PC-3 (cell line): Measurements from ENCODE around the gene TRABD2B. TPM values are rescaled to one million over a fixed set of nuclear protein-coding genes. Genes with fewer than 3 reads are reported as not detected.

Experiments
- ATAC-seq: fragments of 200-7000 bp; cut with Tn5 transposase; 2 replicates; pipeline ENCODE4 v1.9.1; 2020; ENCODE audit warnings: mild to moderate bottlenecking, moderate library complexity
- BruUV-seq: library from RNA; stranded (reverse); fragments of 400-500 nt; replicated peaks from 2 replicates; lab custom pipeline; 2021; lab: Mats Ljungman, UMichigan
- CTCF ChIA-PET: fragments of 300-600 bp; sonication (Branson Sonifier 250); formaldehyde crosslinking; loops from one replicate; lab custom pipeline; 2022; ENCODE audit warnings: antibody characterized with exemption; lab: Charles Lee
- POLR2A ChIA-PET: fragments of 300-600 bp; sonication (Branson Sonifier 250); formaldehyde crosslinking; loops from one replicate; lab custom pipeline; 2022; ENCODE audit warnings: antibody characterized with exemption; ENCODE audit not compliant: unreplicated experiment; lab: Charles Lee
- DNase-seq: peaks from one replicate; pipeline ENCODE4 v3.0.0-alpha.2; 2015
- H2AFZ ChIP-seq: fragments of 300-600 bp; sonication (generic); 2 replicates; pipeline ENCODE4 v1.6.0; 2016; ENCODE audit warnings: antibody characterized with exemption, low read length
- H3F3A ChIP-seq: fragments of 300-600 bp; sonication (generic); one replicate; pipeline ENCODE4 v1.6.0; 2017; ENCODE audit warnings: antibody characterized with exemption, low read length, control low read depth, mild to moderate bottlenecking; ENCODE audit not compliant: unreplicated experiment
- H3K27ac ChIP-seq: fragments of 300-600 bp; sonication (generic); 2 replicates; pipeline ENCODE4 v1.5.1; 2016; ENCODE audit warnings: mild to moderate bottlenecking, low read length
- H3K27me3 ChIP-seq: fragments of 300-600 bp; sonication (generic); 2 replicates; pipeline ENCODE4 v1.6.1; 2016; ENCODE audit warnings: low read length, mixed read lengths
- H3K36me3 ChIP-seq: fragments of 300-600 bp; sonication (generic); 2 replicates; pipeline ENCODE4 v1.6.1; 2016; ENCODE audit warnings: low read depth, mixed run types, low read length, mixed read lengths
- H3K4me1 ChIP-seq: fragments of 300-600 bp; sonication (generic); 2 replicates; pipeline ENCODE4 v1.5.1; 2016; ENCODE audit warnings: low read length; ENCODE audit not compliant: insufficient read depth
- H3K4me2 ChIP-seq: fragments of 300-600 bp; sonication (generic); 2 replicates; pipeline ENCODE4 v1.6.0; 2016; ENCODE audit warnings: low read length
- H3K4me3 ChIP-seq: fragments of 300-600 bp; sonication (generic); 2 replicates; pipeline ENCODE4 v1.5.1; 2016; ENCODE audit warnings: mild to moderate bottlenecking, low read length, mixed read lengths
- H3K79me2 ChIP-seq: fragments of 300-600 bp; sonication (generic); 2 replicates; pipeline ENCODE4 v1.6.1; 2017; ENCODE audit warnings: low read length, mixed read lengths
- H3K9ac ChIP-seq: fragments of 300-600 bp; sonication (generic); 2 replicates; pipeline ENCODE4 v1.6.0; 2016; ENCODE audit warnings: mild to moderate bottlenecking, low read length
- H3K9me2 ChIP-seq: fragments of 300-600 bp; sonication (generic); replicated peaks from 2 replicates; pipeline ENCODE4 v1.6.1; 2016; ENCODE audit warnings: mixed run types, low read length, mixed read lengths
- H3K9me3 ChIP-seq: fragments of 300-600 bp; sonication (generic); 2 replicates; pipeline ENCODE4 v1.6.1; 2016; ENCODE audit warnings: low read length, mixed read lengths
- H4K20me1 ChIP-seq: fragments of 300-600 bp; sonication (generic); 2 replicates; pipeline ENCODE4 v1.6.1; 2016; ENCODE audit warnings: low read length, mixed read lengths
- EZH2 ChIP-seq: fragments of 300-600 bp; sonication (generic); IDR thresholded peaks from one replicate; pipeline ENCODE4 v1.6.1; 2017; ENCODE audit warnings: antibody characterized with exemption, mild to moderate bottlenecking, low read length; ENCODE audit not compliant: unreplicated experiment
- EZH2phosphoT487 ChIP-seq: fragments of 300-600 bp; sonication (generic); IDR thresholded peaks from 2 replicates; pipeline ENCODE4 v1.6.1; 2018; ENCODE audit warnings: mild to moderate bottlenecking, antibody characterized with exemption, low read length, borderline replicate concordance
- intact Hi-C: fragments of 100-400 bp; cut with micrococcal nuclease; formaldehyde crosslinking; loops from 2 replicates; pipeline ENCODE4 v1.9.0; 2023
- total RNA-seq: library from RNA; depleted of rRNA; stranded (reverse); fragments of >200 nt; gene quantifications from 2 replicates; pipeline ENCODE4 v1.2.3, GENCODE V29; 2014
- TF ChIP-seq, protein P1 (sequence below): fragments of 300-600 bp; sonication (generic); conservative IDR thresholded peaks from 2 replicates; pipeline ENCODE4 v1.5.1; 2017; ENCODE audit warnings: antibody characterized with exemption, low read depth, mild to moderate bottlenecking, low read length

TRABD2B gene
- total RNA-seq, 1 experiment from 2014 or later = 0.44 TPM

DNA sequence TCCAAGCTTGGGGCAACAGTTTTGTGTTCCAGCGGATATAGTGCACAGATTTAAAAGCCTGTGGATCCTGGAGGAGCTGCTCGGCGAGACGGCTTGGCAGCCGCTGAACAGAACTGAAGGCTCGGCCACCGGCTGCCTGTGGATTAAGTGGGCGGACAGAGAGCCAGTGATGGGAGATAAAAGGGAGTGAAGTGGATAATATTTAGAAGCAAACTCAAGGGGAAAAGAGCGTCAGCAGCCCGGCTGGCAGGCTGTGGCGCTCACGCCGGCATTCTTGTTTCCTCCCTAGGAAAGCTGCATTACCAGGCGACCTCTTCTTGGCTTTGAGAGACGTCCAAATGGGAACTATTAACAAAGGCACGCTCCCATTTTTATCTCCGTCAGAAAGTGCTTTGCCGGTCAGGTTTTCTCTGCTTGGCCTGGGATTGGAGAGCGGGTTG lies 10.4 kb downstream of the TRABD2B start:
- BruUV-seq = no TSS peak
- Histone ChIP-seq H3K4me3 (no peak overlapping the region), H3K79me2 (peaks cover 4% of the 10 kb centered on the region; the same call in 1 of the 2 replicates), H3K27me3 (no peaks in the 10 kb centered on the region), H3K4me2 (no peak overlapping the region), H3K27ac (no peak overlapping the region), H3K9me3 (no peaks in the 10 kb centered on the region), H3K4me1 (peaks cover 7% of the 10 kb centered on the region; the same call in 1 of the 2 replicates), H2AFZ (no peak overlapping the region), H4K20me1 (no peaks in the 10 kb centered on the region), H3K9ac (no peak overlapping the region), H3K9me2 (no peaks in the 10 kb centered on the region), H3K36me3 (no peaks in the 10 kb centered on the region), H3F3A (no peaks in the 10 kb centered on the region)
- ATAC-seq (no peak), DNase-seq (no peak)
- ChIA-PET CTCF (no interaction called here), POLR2A (no interaction called here)
- TF ChIP-seq EZH2 = no peak
- TF ChIP-seq, protein P1, sequence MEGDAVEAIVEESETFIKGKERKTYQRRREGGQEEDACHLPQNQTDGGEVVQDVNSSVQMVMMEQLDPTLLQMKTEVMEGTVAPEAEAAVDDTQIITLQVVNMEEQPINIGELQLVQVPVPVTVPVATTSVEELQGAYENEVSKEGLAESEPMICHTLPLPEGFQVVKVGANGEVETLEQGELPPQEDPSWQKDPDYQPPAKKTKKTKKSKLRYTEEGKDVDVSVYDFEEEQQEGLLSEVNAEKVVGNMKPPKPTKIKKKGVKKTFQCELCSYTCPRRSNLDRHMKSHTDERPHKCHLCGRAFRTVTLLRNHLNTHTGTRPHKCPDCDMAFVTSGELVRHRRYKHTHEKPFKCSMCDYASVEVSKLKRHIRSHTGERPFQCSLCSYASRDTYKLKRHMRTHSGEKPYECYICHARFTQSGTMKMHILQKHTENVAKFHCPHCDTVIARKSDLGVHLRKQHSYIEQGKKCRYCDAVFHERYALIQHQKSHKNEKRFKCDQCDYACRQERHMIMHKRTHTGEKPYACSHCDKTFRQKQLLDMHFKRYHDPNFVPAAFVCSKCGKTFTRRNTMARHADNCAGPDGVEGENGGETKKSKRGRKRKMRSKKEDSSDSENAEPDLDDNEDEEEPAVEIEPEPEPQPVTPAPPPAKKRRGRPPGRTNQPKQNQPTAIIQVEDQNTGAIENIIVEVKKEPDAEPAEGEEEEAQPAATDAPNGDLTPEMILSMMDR = no peak
- TF ChIP-seq EZH2phosphoT487 = no peak
- intact Hi-C loops = no loop called here

- ChIA-PET POLR2A (no interaction called here), CTCF (no interaction called here)
- intact Hi-C loops = no loop called here
- Histone ChIP-seq H3K9me3 (no peaks in the 10 kb centered on the region), H4K20me1 (no peaks in the 10 kb centered on the region), H3K4me1 (no peaks in the 10 kb centered on the region), H3K27ac (no peak overlapping the region), H3K4me3 (no peak overlapping the region), H3K27me3 (no peaks in the 10 kb centered on the region), H3K9me2 (no peaks in the 10 kb centered on the region), H3K36me3 (no peaks in the 10 kb centered on the region), H3K4me2 (no peak overlapping the region), H2AFZ (no peak overlapping the region), H3F3A (no peaks in the 10 kb centered on the region), H3K79me2 (no peaks in the 10 kb centered on the region), H3K9ac (no peak overlapping the region)
- ATAC-seq (no peak), DNase-seq (no peak)
- TF ChIP-seq, protein P1 = no peak
- TF ChIP-seq EZH2phosphoT487 (no peak), EZH2 (no peak)
- no TSS peak for BruUV-seq
Measured at GRCh38 chr1:47985018-47985417, 12.2 kb downstream of the TRABD2B start.

- no peaks in the 10 kb centered on the region for H3K9me3 ChIP-seq
- no peaks in the 10 kb centered on the region for H4K20me1 ChIP-seq
- CTCF ChIA-PET = no interaction called here
- ATAC-seq (no peak), DNase-seq (no peak)
- H3K4me1 ChIP-seq = no peaks in the 10 kb centered on the region
- H3K4me2 ChIP-seq = no peak overlapping the region
- no peaks in the 10 kb centered on the region for H3K79me2 ChIP-seq
- intact Hi-C loops = no loop called here
- H2AFZ ChIP-seq = no peak overlapping the region
- no peaks in the 10 kb centered on the region for H3K27me3 ChIP-seq
- BruUV-seq = no TSS peak
- no peaks in the 10 kb centered on the region for H3K9me2 ChIP-seq
- H3K36me3 ChIP-seq = no peaks in the 10 kb centered on the region
- POLR2A ChIA-PET = no interaction called here
- H3K9ac ChIP-seq = no peak overlapping the region
- H3K27ac ChIP-seq = no peak overlapping the region
- H3K4me3 ChIP-seq = no peak overlapping the region
- H3F3A ChIP-seq = no peaks in the 10 kb centered on the region
- TF ChIP-seq, protein P1 = no peak
- TF ChIP-seq EZH2 = no peak
- TF ChIP-seq EZH2phosphoT487 = no peak
Measured at GRCh38 chr1:47984175-47984789, 12.9 kb downstream of the TRABD2B start.
